CD8-positive, alpha-beta memory T cell (primary cell): ENCODE results near the gene GNB2. TPM values are rescaled to one million over a fixed set of nuclear protein-coding genes. Genes with fewer than 3 reads are reported as not detected.

Source experiments
- polyA plus RNA-seq: library from polyadenylated mRNA; unstranded; fragments of 300-500 nt; fragmentation: Illumina TruSeq; gene quantifications from one replicate; pipeline ENCODE4 v1.2.3, GENCODE V29; 2021
- total RNA-seq, 2 experiments: library from RNA; stranded (reverse); gene quantifications; one replicate each; pipeline ENCODE4 v1.2.3, GENCODE V29; 2021

GNB2 gene
- total and polyA plus RNA-seq, 3 experiments from 2014 or later = 62.9 to 262 (median 253) TPM

Other genes with a start within 250 kb of the GNB2 start
- gene ZCWPW1, start 245.0 kb upstream of the GNB2 start, total RNA-seq = 1 to 10 TPM; 4.3 to 5.0 TPM
- 6.5 TPM for gene ZCWPW1, start 245.0 kb upstream of the GNB2 start, polyA plus RNA-seq
- gene MEPCE, start 243.9 kb upstream of the GNB2 start, total RNA-seq = 10 to 100 TPM; 75.9 to 78.8 TPM
- gene MEPCE, start 243.9 kb upstream of the GNB2 start, polyA plus RNA-seq = 13.6 TPM
- gene PPP1R35, start 237.2 kb upstream of the GNB2 start, total RNA-seq = 10 to 100 TPM; 41.4 to 46.3 TPM
- gene PPP1R35, start 237.2 kb upstream of the GNB2 start, polyA plus RNA-seq = 50.2 TPM
- gene SPACDR, start 209.5 kb upstream of the GNB2 start, total RNA-seq = 1 to 10 TPM in 1 of 2 experiments, under 1 TPM in 1; 1.00 to 1.7 TPM
- gene SPACDR, start 209.5 kb upstream of the GNB2 start, polyA plus RNA-seq = 0.56 TPM
- gene TSC22D4, start 194.5 kb upstream of the GNB2 start, total RNA-seq = 10 to 100 TPM; 96.2 to 99.1 TPM
- 40.5 TPM for gene TSC22D4, start 194.5 kb upstream of the GNB2 start, polyA plus RNA-seq
- gene NYAP1, start 189.8 kb upstream of the GNB2 start, total RNA-seq = under 1 TPM; 0.13 to 0.18 TPM
- not detected for gene NYAP1, start 189.8 kb upstream of the GNB2 start, polyA plus RNA-seq
- gene AGFG2, start 134.5 kb upstream of the GNB2 start, total RNA-seq = 10 to 100 TPM; 60.5 to 63.1 TPM
- 36.2 TPM for gene AGFG2, start 134.5 kb upstream of the GNB2 start, polyA plus RNA-seq
- gene SAP25, start 99.8 kb upstream of the GNB2 start, total RNA-seq = 10 to 100 TPM; 13.9 to 14.3 TPM
- 0.56 TPM for gene SAP25, start 99.8 kb upstream of the GNB2 start, polyA plus RNA-seq
- 100 to 1,000 TPM; 101 to 109 TPM for gene LRCH4, start 87.6 kb upstream of the GNB2 start, total RNA-seq
- 153 TPM for gene LRCH4, start 87.6 kb upstream of the GNB2 start, polyA plus RNA-seq
- gene FBXO24, start 87.4 kb upstream of the GNB2 start, total RNA-seq = under 1 TPM; 0.47 to 0.50 TPM
- not detected for gene FBXO24, start 87.4 kb upstream of the GNB2 start, polyA plus RNA-seq
- 1 to 10 TPM; 6.8 TPM for gene PCOLCE, start 71.4 kb upstream of the GNB2 start, total RNA-seq
- 1.6 TPM for gene PCOLCE, start 71.4 kb upstream of the GNB2 start, polyA plus RNA-seq
- gene MOSPD3, start 61.2 kb upstream of the GNB2 start, total RNA-seq = 10 to 100 TPM; 16.2 to 16.3 TPM
- gene MOSPD3, start 61.2 kb upstream of the GNB2 start, polyA plus RNA-seq = 29.7 TPM
- 10 to 100 TPM; 14.6 to 17.7 TPM for gene TFR2, start 32.2 kb upstream of the GNB2 start, total RNA-seq
- gene TFR2, start 32.2 kb upstream of the GNB2 start, polyA plus RNA-seq = 2.7 TPM
- not detected for gene ACTL6B, start 17.3 kb upstream of the GNB2 start, total RNA-seq
- not detected for gene ACTL6B, start 17.3 kb upstream of the GNB2 start, polyA plus RNA-seq
- gene GIGYF1, start 20.5 kb downstream of the GNB2 start, total RNA-seq = 10 to 100 TPM; 51.4 to 54.7 TPM
- gene GIGYF1, start 20.5 kb downstream of the GNB2 start, polyA plus RNA-seq = 3.2 TPM
- 10 to 100 TPM; 79.7 to 83.3 TPM for gene POP7, start 32.4 kb downstream of the GNB2 start, total RNA-seq
- 51.7 TPM for gene POP7, start 32.4 kb downstream of the GNB2 start, polyA plus RNA-seq
- under 1 TPM in 1 of 2 experiments, not detected in 1; 0.22 TPM for gene EPO, start 46.7 kb downstream of the GNB2 start, total RNA-seq
- gene EPO, start 46.7 kb downstream of the GNB2 start, polyA plus RNA-seq = not detected
- not detected for gene ZAN, start 59.9 kb downstream of the GNB2 start, total RNA-seq
- not detected for gene ZAN, start 59.9 kb downstream of the GNB2 start, polyA plus RNA-seq
- gene EPHB4, start 153.8 kb downstream of the GNB2 start, total RNA-seq = 1 to 10 TPM; 2.5 to 2.9 TPM
- gene EPHB4, start 153.8 kb downstream of the GNB2 start, polyA plus RNA-seq = not detected
- gene SLC12A9, start 179.0 kb downstream of the GNB2 start, total RNA-seq = 10 to 100 TPM; 24.7 to 29.1 TPM
- 9.5 TPM for gene SLC12A9, start 179.0 kb downstream of the GNB2 start, polyA plus RNA-seq
- gene TRIP6, start 193.6 kb downstream of the GNB2 start, total RNA-seq = 10 to 100 TPM; 36.8 to 37.7 TPM
- gene TRIP6, start 193.6 kb downstream of the GNB2 start, polyA plus RNA-seq = 2.0 TPM
- gene SRRT, start 201.4 kb downstream of the GNB2 start, total RNA-seq = 100 to 1,000 TPM; 285 to 290 TPM
- gene SRRT, start 201.4 kb downstream of the GNB2 start, polyA plus RNA-seq = 90.7 TPM
- 1 to 10 TPM; 3.1 to 4.0 TPM for gene UFSP1, start 216.0 kb downstream of the GNB2 start, total RNA-seq
- 2.1 TPM for gene UFSP1, start 216.0 kb downstream of the GNB2 start, polyA plus RNA-seq
- under 1 TPM in 1 of 2 experiments, not detected in 1; 0.20 TPM for gene ACHE, start 222.1 kb downstream of the GNB2 start, total RNA-seq
- gene ACHE, start 222.1 kb downstream of the GNB2 start, polyA plus RNA-seq = 0.30 TPM